Liver (tissue), 3 donors: ENCODE measurements around the gene TMEM117.

Experiments used
- EGR1 ChIP-seq, 2 donors: IDR thresholded peaks; 2 replicates each; pipeline ENCODE4 v1.6.1; 2016 to 2018; ENCODE audit warnings: antibody characterized with exemption in 2 of 2, low read depth in 2 of 2
- TF ChIP-seq, protein P1 (sequence below): fragments of 150-350 bp; IDR thresholded peaks from 2 replicates; pipeline ENCODE4 v1.5.1; 2017; ENCODE audit warnings: improper control_type of control experiment, low read depth, low read length; ENCODE audit not compliant: missing input control
- donor health status: healthy.
- donor health status: healthy.

DNA sequence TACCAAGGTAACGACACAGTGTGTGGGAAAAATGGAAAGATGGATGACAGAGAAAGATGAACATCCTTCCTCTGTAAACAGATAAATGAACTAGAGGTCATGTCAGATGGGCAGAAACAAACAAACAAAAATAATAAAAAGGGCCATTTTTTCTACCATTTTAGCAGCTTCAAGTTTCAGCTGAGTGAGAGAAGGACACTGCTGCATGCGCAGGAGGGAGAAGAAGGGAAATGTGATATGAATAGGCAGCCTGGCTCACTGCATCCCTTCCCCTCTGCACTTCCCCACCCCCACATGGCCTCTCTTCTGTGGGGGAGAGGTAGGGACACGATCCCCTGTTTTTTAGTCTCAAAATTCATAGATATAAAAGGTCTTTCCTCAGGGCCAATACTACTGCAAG is 548.3 kb downstream of the TMEM117 start:
- TF ChIP-seq, protein P1, sequence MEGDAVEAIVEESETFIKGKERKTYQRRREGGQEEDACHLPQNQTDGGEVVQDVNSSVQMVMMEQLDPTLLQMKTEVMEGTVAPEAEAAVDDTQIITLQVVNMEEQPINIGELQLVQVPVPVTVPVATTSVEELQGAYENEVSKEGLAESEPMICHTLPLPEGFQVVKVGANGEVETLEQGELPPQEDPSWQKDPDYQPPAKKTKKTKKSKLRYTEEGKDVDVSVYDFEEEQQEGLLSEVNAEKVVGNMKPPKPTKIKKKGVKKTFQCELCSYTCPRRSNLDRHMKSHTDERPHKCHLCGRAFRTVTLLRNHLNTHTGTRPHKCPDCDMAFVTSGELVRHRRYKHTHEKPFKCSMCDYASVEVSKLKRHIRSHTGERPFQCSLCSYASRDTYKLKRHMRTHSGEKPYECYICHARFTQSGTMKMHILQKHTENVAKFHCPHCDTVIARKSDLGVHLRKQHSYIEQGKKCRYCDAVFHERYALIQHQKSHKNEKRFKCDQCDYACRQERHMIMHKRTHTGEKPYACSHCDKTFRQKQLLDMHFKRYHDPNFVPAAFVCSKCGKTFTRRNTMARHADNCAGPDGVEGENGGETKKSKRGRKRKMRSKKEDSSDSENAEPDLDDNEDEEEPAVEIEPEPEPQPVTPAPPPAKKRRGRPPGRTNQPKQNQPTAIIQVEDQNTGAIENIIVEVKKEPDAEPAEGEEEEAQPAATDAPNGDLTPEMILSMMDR = no peak
- TF ChIP-seq EGR1 (IDR thresholded peaks at IDR 0.05; ENCODE audit: low read depth in 2 of 2) = no peak
